H9 (cell line): ENCODE results near the gene AFDN. TPM values are rescaled to one million over a fixed set of nuclear protein-coding genes. Genes with fewer than 3 reads are reported as not detected.

Experiments
- DNase-seq: peaks from one replicate; pipeline ENCODE4 v3.0.0-alpha.2; 2017
- H2AFZ ChIP-seq: one replicate; pipeline ENCODE4 v1.6.1; 2013; ENCODE audit warnings: mild to moderate bottlenecking, low read length, control low read depth, moderate library complexity
- H2AK5ac ChIP-seq: 2 replicates; pipeline ENCODE4 v1.6.1; 2013; ENCODE audit warnings: low read length, control low read depth, mixed read lengths; ENCODE audit not compliant: insufficient read length
- H2BK120ac ChIP-seq: one replicate; pipeline ENCODE4 v1.6.1; 2013; ENCODE audit warnings: low read depth, mild to moderate bottlenecking, low read length, control low read depth, inconsistent platforms; ENCODE audit not compliant: poor library complexity, severe bottlenecking
- H2BK12ac ChIP-seq: 2 replicates; pipeline ENCODE4 v1.6.1; 2013; ENCODE audit warnings: low read length, control low read depth, mixed read lengths, low read depth; ENCODE audit not compliant: insufficient read length
- H2BK15ac ChIP-seq: 2 replicates; pipeline ENCODE4 v1.6.1; 2013; ENCODE audit warnings: low read depth, low read length, control low read depth
- H2BK20ac ChIP-seq: one replicate; pipeline ENCODE4 v1.6.1; 2013; ENCODE audit warnings: low read depth, mild to moderate bottlenecking, low read length, control low read depth, inconsistent platforms; ENCODE audit not compliant: poor library complexity, severe bottlenecking
- H2BK5ac ChIP-seq: 2 replicates; pipeline ENCODE4 v1.6.1; 2013; ENCODE audit warnings: low read length, control low read depth, mixed read lengths; ENCODE audit not compliant: insufficient read length
- H3K14ac ChIP-seq: 2 replicates; pipeline ENCODE4 v1.6.1; 2013; ENCODE audit warnings: low read length, control low read depth; ENCODE audit not compliant: insufficient read depth
- H3K18ac ChIP-seq: 2 replicates; pipeline ENCODE4 v1.6.1; 2013; ENCODE audit warnings: low read depth, mild to moderate bottlenecking, mixed read lengths, low read length, control low read depth; ENCODE audit not compliant: insufficient read length
- H3K23ac ChIP-seq: 2 replicates; pipeline ENCODE4 v1.6.1; 2013; ENCODE audit warnings: low read length, control low read depth, mixed read lengths, low read depth; ENCODE audit not compliant: insufficient read length
- H3K23me2 ChIP-seq: 2 replicates; pipeline ENCODE4 v1.6.1; 2013; ENCODE audit warnings: low read depth, mild to moderate bottlenecking, mixed read lengths, low read length, control low read depth; ENCODE audit not compliant: insufficient read length, poor library complexity, severe bottlenecking
- H3K27ac ChIP-seq: 2 replicates; pipeline ENCODE4 v1.5.1; 2013; ENCODE audit warnings: low read length, control low read depth, mixed read lengths, low read depth; ENCODE audit not compliant: insufficient read length
- H3K27me3 ChIP-seq: 2 replicates; pipeline ENCODE4 v1.6.1; 2013; ENCODE audit warnings: low read length, control low read depth, inconsistent platforms; ENCODE audit not compliant: insufficient read depth
- H3K4ac ChIP-seq: 2 replicates; pipeline ENCODE4 v1.6.1; 2013; ENCODE audit warnings: low read depth, mild to moderate bottlenecking, control low read depth, inconsistent platforms, low read length, moderate library complexity
- H3K4me1 ChIP-seq: 2 replicates; pipeline ENCODE4 v1.6.1; 2013; ENCODE audit warnings: low read length, control low read depth, inconsistent platforms; ENCODE audit not compliant: insufficient read depth
- H3K4me2 ChIP-seq: 2 replicates; pipeline ENCODE4 v1.6.1; 2013; ENCODE audit warnings: low read length, control low read depth, mixed read lengths; ENCODE audit not compliant: insufficient read length, insufficient read depth
- H3K56ac ChIP-seq: 2 replicates; pipeline ENCODE4 v1.6.1; 2013; ENCODE audit warnings: low read depth, mild to moderate bottlenecking, mixed read lengths, low read length, control low read depth; ENCODE audit not compliant: insufficient read length
- H3K79me1 ChIP-seq: 2 replicates; pipeline ENCODE4 v1.6.1; 2013; ENCODE audit warnings: low read depth, mild to moderate bottlenecking, moderate library complexity, low read length, control low read depth, inconsistent platforms; ENCODE audit not compliant: insufficient read depth, poor library complexity, severe bottlenecking
- H3K79me2 ChIP-seq: 2 replicates; pipeline ENCODE4 v1.6.1; 2013; ENCODE audit warnings: low read length, control low read depth, inconsistent platforms; ENCODE audit not compliant: insufficient read depth
- H3K9ac ChIP-seq: 2 replicates; pipeline ENCODE4 v1.6.1; 2013; ENCODE audit warnings: low read length, control low read depth, mixed read lengths; ENCODE audit not compliant: insufficient read length; ENCODE audit errors: extremely low read depth
- H3K9me3 ChIP-seq: one replicate; pipeline ENCODE4 v1.6.1; 2013; ENCODE audit warnings: low read depth, low read length, inconsistent platforms; ENCODE audit not compliant: control insufficient read depth
- H3T11ph ChIP-seq: one replicate; pipeline ENCODE4 v1.6.1; 2013; ENCODE audit warnings: mild to moderate bottlenecking, low read length, control low read depth, inconsistent platforms
- H4K20me1 ChIP-seq: one replicate; pipeline ENCODE4 v1.6.1; 2013; ENCODE audit not compliant: control insufficient read depth, insufficient read length, insufficient read depth
- H4K5ac ChIP-seq: 2 replicates; pipeline ENCODE4 v1.6.1; 2013; ENCODE audit warnings: low read depth, mild to moderate bottlenecking, mixed read lengths, low read length, control low read depth; ENCODE audit not compliant: insufficient read length
- H4K8ac ChIP-seq: replicated peaks from 2 replicates; pipeline ENCODE4 v1.6.1; 2013; ENCODE audit warnings: low read length, control low read depth, mixed read lengths, low read depth; ENCODE audit not compliant: insufficient read length
- H4K91ac ChIP-seq: 2 replicates; pipeline ENCODE4 v1.6.1; 2013; ENCODE audit warnings: low read depth, mild to moderate bottlenecking, moderate library complexity, mixed read lengths, low read length, control low read depth; ENCODE audit not compliant: insufficient read length
- H3K27ac Mint-ChIP-seq, 3 experiments: 2 replicates in 2 of 3; 3 replicates in 1 of 3; pipeline ENCODE4 v1.8.0; 2020 to 2021; ENCODE audit warnings: mixed read lengths in 3 of 3, mild to moderate bottlenecking in 1 of 3, moderate library complexity in 1 of 3
- H3K27me3 Mint-ChIP-seq: 2 replicates; pipeline ENCODE4 v1.8.0; 2021; ENCODE audit warnings: low read depth, mild to moderate bottlenecking, moderate library complexity, mixed read lengths
- H3K36me3 Mint-ChIP-seq, 3 experiments: 2 replicates in 2 of 3; 3 replicates in 1 of 3; pipeline ENCODE4 v1.8.0; 2020 to 2021; ENCODE audit warnings: low read depth in 3 of 3, mixed read lengths in 3 of 3; ENCODE audit not compliant: insufficient read depth in 1 of 3
- H3K4me1 Mint-ChIP-seq, 2 experiments: 2 replicates each; pipeline ENCODE4 v1.8.0; 2020; ENCODE audit warnings: mixed read lengths in 2 of 2
- H3K4me3 Mint-ChIP-seq, 2 experiments: 2 replicates in 1 of 2; 3 replicates in 1 of 2; pipeline ENCODE4 v1.8.0; 2020 to 2021; ENCODE audit warnings: mild to moderate bottlenecking in 2 of 2, mixed read lengths in 2 of 2, moderate library complexity in 1 of 2
- H3K9me3 Mint-ChIP-seq, 2 experiments: 2 replicates in 1 of 2; 3 replicates in 1 of 2; pipeline ENCODE4 v1.8.0; 2020; ENCODE audit warnings: mild to moderate bottlenecking in 2 of 2, mixed read lengths in 2 of 2, moderate library complexity in 1 of 2
- CTCF ChIP-seq: fragments of 200-600 bp; sonication (generic); conservative IDR thresholded peaks from 3 replicates; pipeline ENCODE4 v1.8.0; 2021; ENCODE audit warnings: antibody characterized with exemption, mild to moderate bottlenecking
- WGBS: extraction: QIAGEN DNeasy Blood & Tissue Kit; methylation state at CpG from one replicate; pipeline ENCODE4 v1.1.7; 2013; ENCODE audit warnings: missing lambda C conversion rate, low lambda C conversion rate, mixed read lengths; ENCODE audit not compliant: insufficient read length; ENCODE audit errors: extremely low coverage; 5-methylcytosine and 5-hydroxymethylcytosine counted together
- total RNA-seq: library from RNA; stranded (reverse); gene quantifications from 2 replicates; pipeline ENCODE4 v1.2.1, GENCODE V29; 2021

Gene AFDN
- total RNA-seq, 1 experiment from 2014 or later, result 157 TPM

- Histone ChIP-seq H3K14ac (peak overlapping the region; percentile 42; the same call in 1 of the 2 replicates), H3K4ac (no peak overlapping the region), H4K20me1 (no peaks in the 10 kb centered on the region), H3K79me2 (no peaks in the 10 kb centered on the region), H2BK15ac (no peak overlapping the region), H3K56ac (no peak overlapping the region), H4K8ac (no peak overlapping the region), H3K9ac (no peak overlapping the region), H3K23ac (no peak overlapping the region), H2AK5ac (no peak overlapping the region), H4K91ac (no peak overlapping the region), H3K27ac (no peak overlapping the region), H3K4me2 (no peak overlapping the region), H3K9me3 (no peaks in the 10 kb centered on the region), H4K5ac (no peak overlapping the region), H3K23me2 (no peaks in the 10 kb centered on the region), H2BK120ac (no peak overlapping the region), H3K27me3 (no peaks in the 10 kb centered on the region), H2BK20ac (no peak overlapping the region), H3K18ac (no peak overlapping the region), H3K4me1 (no peaks in the 10 kb centered on the region), H2BK5ac (no peak overlapping the region), H3K79me1 (no peaks in the 10 kb centered on the region), H3T11ph (no peak overlapping the region), H2AFZ (no peak overlapping the region), H2BK12ac (no peak overlapping the region)
- no peak for DNase-seq
- Mint-ChIP-seq H3K4me3 (no peak overlapping the region), H3K27me3 (peaks cover 2% of the 10 kb centered on the region), H3K4me1 (peaks cover 0 to 2% of the 10 kb centered on the region in 2 experiments; a peak in 1 of 4 replicates), H3K27ac (no peak overlapping the region), H3K9me3 (peaks cover 12% of the 10 kb centered on the region in 2 experiments; a peak in 4 of 5 replicates), H3K36me3 (peaks cover 0 to 8% (median 2%) of the 10 kb centered on the region in 3 experiments; a peak in 1 of 7 replicates)
- WGBS, result no CpG with 5 or more reads among the region's 39 CpGs
- no peak for TF ChIP-seq CTCF
Observed at GRCh38 chr6:167985911-167986595, 159.3 kb downstream of the AFDN start.
